Adipocyte (in vitro differentiated cells): ENCODE measurements around the gene IHH.

ENCODE experiments used
- DNase-seq: peaks from one replicate; pipeline ENCODE4 v3.0.0-alpha.2; 2015; ENCODE audit warnings: low read depth
- H3K27me3 ChIP-seq: replicated peaks from 2 replicates; pipeline ENCODE4 v1.7.0; 2013; ENCODE audit warnings: mild to moderate bottlenecking, low read length, moderate library complexity; ENCODE audit not compliant: control insufficient read depth, insufficient read depth
- H3K36me3 ChIP-seq: 2 replicates; pipeline ENCODE4 v1.7.0; 2013; ENCODE audit warnings: low read length, mild to moderate bottlenecking, moderate library complexity; ENCODE audit not compliant: control insufficient read depth, insufficient read depth, severe bottlenecking
- H3K4me1 ChIP-seq: 2 replicates; pipeline ENCODE4 v1.7.0; 2013; ENCODE audit warnings: mild to moderate bottlenecking, low read length, moderate library complexity; ENCODE audit not compliant: control insufficient read depth, insufficient read depth
- H3K4me3 ChIP-seq: 2 replicates; pipeline ENCODE4 v1.7.0; 2013; ENCODE audit warnings: mild to moderate bottlenecking, low read length, moderate library complexity
- H3K9ac ChIP-seq: 2 replicates; pipeline ENCODE4 v1.7.0; 2013; ENCODE audit warnings: mild to moderate bottlenecking, low read length, moderate library complexity
- H3K9me3 ChIP-seq: 2 replicates; pipeline ENCODE4 v1.7.0; 2013; ENCODE audit warnings: mild to moderate bottlenecking, low read length, moderate library complexity; ENCODE audit not compliant: control insufficient read depth

IHH gene

GRCh38 chr2:219060821-219061791 is at the start of gene IHH:
Gene IHH, minus strand, starts transcription at chr2:219060921. Its CDS starts 454 bp downstream, at chr2:219060467.
- Histone ChIP-seq H3K4me1 (peaks cover 6% of the 10 kb centered on the region), H3K4me3 (no peak within 1 kb of the TSS), H3K36me3 (no peaks in the 10 kb centered on the region), H3K9me3 (no peaks in the 10 kb centered on the region), H3K9ac (no peak within 1 kb of the TSS), H3K27me3 (peaks cover 67% of the 10 kb centered on the region)
- peak; percentile 42 for DNase-seq

- Histone ChIP-seq H3K36me3 (no peaks in the 10 kb centered on the region), H3K27me3 (no peaks in the 10 kb centered on the region), H3K9me3 (no peaks in the 10 kb centered on the region), H3K4me1 (peaks cover 8% of the 10 kb centered on the region), H3K4me3 (no peak overlapping the region), H3K9ac (no peak overlapping the region)
- DNase-seq, result no peak
Measured at GRCh38 chr2:219109471-219109870, 48.8 kb upstream of the IHH start.

- Histone ChIP-seq H3K9me3 (no peaks in the 10 kb centered on the region), H3K9ac (no peak overlapping the region), H3K36me3 (no peaks in the 10 kb centered on the region), H3K27me3 (no peaks in the 10 kb centered on the region), H3K4me1 (peaks cover 11% of the 10 kb centered on the region), H3K4me3 (no peak overlapping the region)
- DNase-seq, result no peak
Measured at GRCh38 chr2:219107758-219108157, 47.0 kb upstream of the IHH start.

- peaks cover 11% of the 10 kb centered on the region for H3K4me1 ChIP-seq
- H3K9ac ChIP-seq, result no peak overlapping the region
- H3K4me3 ChIP-seq, result no peak overlapping the region
- no peak for DNase-seq
- no peaks in the 10 kb centered on the region for H3K36me3 ChIP-seq
- H3K9me3 ChIP-seq, result no peaks in the 10 kb centered on the region
- no peaks in the 10 kb centered on the region for H3K27me3 ChIP-seq
Measured at GRCh38 chr2:219106251-219106650, 45.5 kb upstream of the IHH start.

GRCh38 chr2:219104107-219105035 is 43.6 kb upstream of the IHH start:
- peaks cover 15% of the 10 kb centered on the region for H3K4me1 ChIP-seq
- peak; percentile 74 for DNase-seq
- no peaks in the 10 kb centered on the region for H3K9me3 ChIP-seq
- no peaks in the 10 kb centered on the region for H3K27me3 ChIP-seq
- H3K36me3 ChIP-seq, result no peaks in the 10 kb centered on the region
- H3K4me3 ChIP-seq, result no peak overlapping the region
- no peak overlapping the region for H3K9ac ChIP-seq

- Histone ChIP-seq H3K4me1 (peaks cover 12% of the 10 kb centered on the region), H3K9ac (no peak overlapping the region), H3K9me3 (no peaks in the 10 kb centered on the region), H3K4me3 (no peak overlapping the region), H3K36me3 (no peaks in the 10 kb centered on the region), H3K27me3 (no peaks in the 10 kb centered on the region)
- DNase-seq, result peak; percentile 54
Measured at GRCh38 chr2:219099329-219099728, 38.6 kb upstream of the IHH start.

GRCh38 chr2:219095406-219095935 is 34.8 kb upstream of the IHH start:
- Histone ChIP-seq H3K27me3 (no peaks in the 10 kb centered on the region), H3K4me3 (no peak overlapping the region), H3K9me3 (no peaks in the 10 kb centered on the region), H3K4me1 (peaks cover 9% of the 10 kb centered on the region), H3K9ac (no peak overlapping the region), H3K36me3 (no peaks in the 10 kb centered on the region)
- DNase-seq, result no peak

- H3K27me3 ChIP-seq, result no peaks in the 10 kb centered on the region
- H3K9ac ChIP-seq, result no peak overlapping the region
- H3K4me3 ChIP-seq, result no peak overlapping the region
- H3K9me3 ChIP-seq, result no peaks in the 10 kb centered on the region
- H3K36me3 ChIP-seq, result no peaks in the 10 kb centered on the region
- H3K4me1 ChIP-seq, result peaks cover 3% of the 10 kb centered on the region
- DNase-seq, result no peak
Measured at GRCh38 chr2:219094171-219094570, 33.5 kb upstream of the IHH start.

GRCh38 chr2:219090436-219091299 is 29.9 kb upstream of the IHH start:
- no peak overlapping the region for H3K4me3 ChIP-seq
- H3K9me3 ChIP-seq, result no peaks in the 10 kb centered on the region
- no peaks in the 10 kb centered on the region for H3K36me3 ChIP-seq
- DNase-seq, result no peak
- H3K9ac ChIP-seq, result no peak overlapping the region
- H3K4me1 ChIP-seq, result no peaks in the 10 kb centered on the region
- H3K27me3 ChIP-seq, result no peaks in the 10 kb centered on the region

GRCh38 chr2:219089330-219089729 is 28.6 kb upstream of the IHH start:
- H3K27me3 ChIP-seq, result no peaks in the 10 kb centered on the region
- H3K4me3 ChIP-seq, result no peak overlapping the region
- no peaks in the 10 kb centered on the region for H3K9me3 ChIP-seq
- H3K4me1 ChIP-seq, result no peaks in the 10 kb centered on the region
- DNase-seq, result no peak
- no peak overlapping the region for H3K9ac ChIP-seq
- no peaks in the 10 kb centered on the region for H3K36me3 ChIP-seq
